CD4-positive, CD25-positive, alpha-beta regulatory T cell (primary cell): ENCODE measurements around the gene RANBP9. TPM values are rescaled to one million over a fixed set of nuclear protein-coding genes. Genes with fewer than 3 reads are reported as not detected.

Experiments
- ATAC-seq, 2 donors: fragments of 150-1000 bp; cut with Tn5 transposase; one replicate each; pipeline ENCODE4 v1.10.0; 2021; ENCODE audit warnings: low read depth in 2 of 2, moderate number of reproducible peaks in 2 of 2, moderate library complexity in 1 of 2
- DNase-seq, 3 donors: peaks; one replicate each; pipeline versions ENCODE4 v3.0.0 to v3.0.0-alpha.2; 2012 to 2022; ENCODE audit warnings: mixed read lengths in 1 of 3
- H3K27ac ChIP-seq: one replicate; pipeline ENCODE4 v1.7.0; 2013; ENCODE audit warnings: mild to moderate bottlenecking, low read length; ENCODE audit not compliant: insufficient read depth, poor library complexity, severe bottlenecking
- H3K27me3 ChIP-seq: one replicate; pipeline ENCODE4 v1.7.0; 2013; ENCODE audit warnings: low read length; ENCODE audit not compliant: control insufficient read depth, insufficient read depth
- H3K36me3 ChIP-seq: one replicate; pipeline ENCODE4 v1.7.0; 2013; ENCODE audit warnings: mild to moderate bottlenecking, low read length, moderate library complexity; ENCODE audit not compliant: control insufficient read depth, insufficient read depth
- H3K4me1 ChIP-seq: 2 replicates; pipeline ENCODE4 v1.7.0; 2013; ENCODE audit warnings: mild to moderate bottlenecking, low read length; ENCODE audit not compliant: insufficient read depth, control insufficient read depth, poor library complexity, severe bottlenecking
- H3K4me3 ChIP-seq: one replicate; pipeline ENCODE4 v1.7.0; 2013; ENCODE audit warnings: low read depth, mild to moderate bottlenecking, low read length, moderate library complexity
- H3K9me3 ChIP-seq, 2 experiments: 1 replicate in 1 of 2; 2 replicates in 1 of 2; pipeline ENCODE4 v1.7.0; 2013; ENCODE audit warnings: low read length in 2 of 2, mild to moderate bottlenecking in 1 of 2, moderate library complexity in 1 of 2; ENCODE audit not compliant: control insufficient read depth in 2 of 2
- H3K27ac Mint-ChIP-seq, 3 donors: one replicate each; pipeline ENCODE4 v1.8.0; 2020 to 2022; ENCODE audit warnings: mild to moderate bottlenecking in 3 of 3, mixed read lengths in 3 of 3, moderate library complexity in 2 of 3
- H3K27me3 Mint-ChIP-seq: one replicate; pipeline ENCODE4 v1.8.0; 2022; ENCODE audit warnings: mild to moderate bottlenecking, mixed read lengths
- H3K36me3 Mint-ChIP-seq: one replicate; pipeline ENCODE4 v1.8.0; 2020; ENCODE audit warnings: mixed read lengths
- H3K4me1 Mint-ChIP-seq, 4 donors: one replicate each; pipeline ENCODE4 v1.8.0; 2020 to 2022; ENCODE audit warnings: mixed read lengths in 4 of 4, mild to moderate bottlenecking in 1 of 4
- H3K4me3 Mint-ChIP-seq, 4 donors: one replicate each; pipeline ENCODE4 v1.8.0; 2020 to 2022; ENCODE audit warnings: mild to moderate bottlenecking in 4 of 4, mixed read lengths in 4 of 4, moderate library complexity in 3 of 4
- H3K9me3 Mint-ChIP-seq, 7 donors: one replicate each; pipeline ENCODE4 v1.8.0; 2020 to 2022; ENCODE audit warnings: mixed read lengths in 7 of 7, mild to moderate bottlenecking in 3 of 7, moderate library complexity in 2 of 7
- polyA plus RNA-seq, 4 donors: library from polyadenylated mRNA; unstranded; fragments of 300-500 nt; fragmentation: Illumina TruSeq; gene quantifications; one replicate each; pipeline ENCODE4 v1.2.3, GENCODE V29; 2021
- total RNA-seq: library from RNA; stranded (reverse); gene quantifications from one replicate; pipeline ENCODE4 v1.2.3, GENCODE V29; 2022

Gene RANBP9
- total and polyA plus RNA-seq, 5 donors from 2014 or later, result 5.6 to 85.5 (median 11.0) TPM

GRCh38 chr6:13735031-13735430, 23.4 kb upstream of the RANBP9 start:
- peaks cover 9% of the 10 kb centered on the region for H3K27me3 ChIP-seq
- peak overlapping the region in 1 of 3 donors; percentile 69 for H3K27ac Mint-ChIP-seq
- no peak overlapping the region for H3K27ac ChIP-seq
- H3K4me1 Mint-ChIP-seq, result no peaks in the 10 kb centered on the region
- H3K4me1 ChIP-seq, result no peaks in the 10 kb centered on the region
- H3K4me3 ChIP-seq, result no peak overlapping the region
- no peak overlapping the region for H3K4me3 Mint-ChIP-seq
- no peaks in the 10 kb centered on the region for H3K27me3 Mint-ChIP-seq
- ATAC-seq, result no peak
- H3K9me3 ChIP-seq, result no peaks in the 10 kb centered on the region
- no peaks in the 10 kb centered on the region for H3K9me3 Mint-ChIP-seq
- no peaks in the 10 kb centered on the region for H3K36me3 Mint-ChIP-seq
- no peak for DNase-seq
- H3K36me3 ChIP-seq, result no peaks in the 10 kb centered on the region

- no peak for ATAC-seq
- DNase-seq, result no peak
- Mint-ChIP-seq H3K27ac (no peak overlapping the region), H3K4me1 (no peaks in the 10 kb centered on the region), H3K36me3 (no peaks in the 10 kb centered on the region), H3K9me3 (no peaks in the 10 kb centered on the region), H3K27me3 (no peaks in the 10 kb centered on the region), H3K4me3 (no peak overlapping the region)
- Histone ChIP-seq H3K27ac (no peak overlapping the region), H3K4me1 (no peaks in the 10 kb centered on the region), H3K27me3 (peaks cover 9% of the 10 kb centered on the region), H3K4me3 (no peak overlapping the region), H3K36me3 (no peaks in the 10 kb centered on the region), H3K9me3 (no peaks in the 10 kb centered on the region)
Measured at GRCh38 chr6:13733178-13733887, 21.7 kb upstream of the RANBP9 start.

GRCh38 chr6:13730704-13731103, 19.1 kb upstream of the RANBP9 start:
- no peak for DNase-seq
- no peak overlapping the region for H3K27ac ChIP-seq
- H3K4me3 Mint-ChIP-seq, result no peak overlapping the region
- no peaks in the 10 kb centered on the region for H3K9me3 ChIP-seq
- H3K4me1 ChIP-seq, result peaks cover 3% of the 10 kb centered on the region
- peaks cover 0 to 5% (median 3%) of the 10 kb centered on the region in 4 donors for H3K4me1 Mint-ChIP-seq
- peaks cover 9% of the 10 kb centered on the region for H3K27me3 ChIP-seq
- H3K36me3 Mint-ChIP-seq, result no peaks in the 10 kb centered on the region
- ATAC-seq, result no peak
- no peaks in the 10 kb centered on the region for H3K36me3 ChIP-seq
- no peaks in the 10 kb centered on the region for H3K27me3 Mint-ChIP-seq
- no peak overlapping the region for H3K27ac Mint-ChIP-seq
- H3K4me3 ChIP-seq, result no peak overlapping the region
- H3K9me3 Mint-ChIP-seq, result peaks cover 0 to 2% (median 0%) of the 10 kb centered on the region in 7 donors

- no peak overlapping the region for H3K27ac ChIP-seq
- Mint-ChIP-seq H3K36me3 (no peaks in the 10 kb centered on the region), H3K27me3 (no peaks in the 10 kb centered on the region), H3K27ac (no peak overlapping the region), H3K4me1 (peaks cover 7 to 14% (median 9%) of the 10 kb centered on the region in 4 donors), H3K9me3 (peaks cover 0 to 2% (median 0%) of the 10 kb centered on the region in 7 donors), H3K4me3 (no peak overlapping the region)
- DNase-seq (no peak), ATAC-seq (no peak)
- no peaks in the 10 kb centered on the region for H3K9me3 ChIP-seq
- no peaks in the 10 kb centered on the region for H3K36me3 ChIP-seq
- peaks cover 7% of the 10 kb centered on the region for H3K4me1 ChIP-seq
- H3K27me3 ChIP-seq, result peaks cover 9% of the 10 kb centered on the region
- H3K4me3 ChIP-seq, result no peak overlapping the region
Measured at GRCh38 chr6:13729891-13730290, 18.3 kb upstream of the RANBP9 start.

- peak overlapping the region in 2 of 3 donors; percentile 85 to 90 for H3K27ac Mint-ChIP-seq
- Histone ChIP-seq H3K4me3 (no peak overlapping the region), H3K4me1 (peaks cover 7% of the 10 kb centered on the region), H3K27me3 (no peaks in the 10 kb centered on the region), H3K36me3 (no peaks in the 10 kb centered on the region), H3K27ac (no peak overlapping the region), H3K9me3 (no peaks in the 10 kb centered on the region)
- no peaks in the 10 kb centered on the region for H3K27me3 Mint-ChIP-seq
- H3K4me3 Mint-ChIP-seq, result peak overlapping the region in 1 of 4 donors; percentile 48
- peak in 2 of 3 donors; percentile 11 to 69 for DNase-seq
- H3K4me1 Mint-ChIP-seq, result peaks cover 7 to 23% (median 14%) of the 10 kb centered on the region in 4 donors
- H3K9me3 Mint-ChIP-seq, result peaks cover 0 to 2% (median 0%) of the 10 kb centered on the region in 7 donors
- H3K36me3 Mint-ChIP-seq, result no peaks in the 10 kb centered on the region
- ATAC-seq, result peak; percentile 61 to 75
Measured at GRCh38 chr6:13725570-13725969, 13.9 kb upstream of the RANBP9 start.

DNA sequence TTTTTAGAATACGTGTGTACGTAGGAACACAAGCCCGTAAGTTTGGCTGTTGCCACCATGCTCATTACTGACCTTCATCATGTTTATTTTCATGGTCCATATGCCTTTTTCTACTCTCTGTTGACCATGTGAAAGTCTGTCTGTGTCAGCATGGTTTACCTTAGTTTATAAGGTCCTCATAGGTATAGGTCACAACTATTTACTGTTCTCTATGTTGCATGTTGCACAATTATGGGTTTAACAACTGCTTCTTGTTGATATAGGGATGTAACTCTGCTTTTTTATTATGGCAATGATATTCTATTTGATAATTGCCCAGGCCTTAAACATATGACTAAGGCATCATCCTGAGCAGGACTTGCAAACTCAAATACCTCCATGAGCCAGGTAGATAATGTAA, 13.4 kb upstream of the RANBP9 start:
- DNase-seq, result no peak
- no peak overlapping the region for H3K4me3 ChIP-seq
- H3K4me1 Mint-ChIP-seq, result peaks cover 7 to 23% (median 15%) of the 10 kb centered on the region in 4 donors
- no peak for ATAC-seq
- no peak overlapping the region for H3K27ac ChIP-seq
- no peaks in the 10 kb centered on the region for H3K27me3 Mint-ChIP-seq
- H3K36me3 Mint-ChIP-seq, result no peaks in the 10 kb centered on the region
- peaks cover 0 to 2% (median 0%) of the 10 kb centered on the region in 7 donors for H3K9me3 Mint-ChIP-seq
- no peak overlapping the region for H3K27ac Mint-ChIP-seq
- no peaks in the 10 kb centered on the region for H3K27me3 ChIP-seq
- peaks cover 7% of the 10 kb centered on the region for H3K4me1 ChIP-seq
- H3K4me3 Mint-ChIP-seq, result no peak overlapping the region
- no peaks in the 10 kb centered on the region for H3K36me3 ChIP-seq
- H3K9me3 ChIP-seq, result no peaks in the 10 kb centered on the region

- Histone ChIP-seq H3K36me3 (no peaks in the 10 kb centered on the region), H3K27me3 (no peaks in the 10 kb centered on the region), H3K9me3 (no peaks in the 10 kb centered on the region), H3K4me3 (no peak overlapping the region), H3K4me1 (peaks cover 7% of the 10 kb centered on the region), H3K27ac (no peak overlapping the region)
- Mint-ChIP-seq H3K27ac (peak overlapping the region in 2 of 3 donors; percentile 37 to 66), H3K36me3 (no peaks in the 10 kb centered on the region), H3K4me3 (peak overlapping the region in 1 of 4 donors; percentile 6), H3K27me3 (no peaks in the 10 kb centered on the region), H3K4me1 (peaks cover 7 to 23% (median 15%) of the 10 kb centered on the region in 4 donors), H3K9me3 (peaks cover 0 to 2% (median 0%) of the 10 kb centered on the region in 7 donors)
- DNase-seq, result no peak
- no peak for ATAC-seq
Measured at GRCh38 chr6:13724182-13724581, 12.5 kb upstream of the RANBP9 start.

GRCh38 chr6:13722880-13723279, 11.2 kb upstream of the RANBP9 start:
- H3K4me1 ChIP-seq, result peaks cover 7% of the 10 kb centered on the region
- no peak overlapping the region for H3K27ac ChIP-seq
- ATAC-seq (no peak), DNase-seq (no peak)
- no peaks in the 10 kb centered on the region for H3K36me3 ChIP-seq
- Mint-ChIP-seq H3K27ac (peak overlapping the region in 1 of 3 donors; percentile 81), H3K4me1 (peaks cover 8 to 25% (median 16%) of the 10 kb centered on the region in 4 donors), H3K36me3 (no peaks in the 10 kb centered on the region), H3K27me3 (no peaks in the 10 kb centered on the region), H3K4me3 (no peak overlapping the region), H3K9me3 (peaks cover 0 to 3% (median 2%) of the 10 kb centered on the region in 7 donors)
- H3K9me3 ChIP-seq, result no peaks in the 10 kb centered on the region
- no peak overlapping the region for H3K4me3 ChIP-seq
- H3K27me3 ChIP-seq, result no peaks in the 10 kb centered on the region
